Stimulated activated CD8-positive, alpha-beta memory T cell treated with anti-CD3 and anti-CD28 coated beads, Interleukin-2, amount 100 ng/mL, for 1 hour (primary cell): ENCODE results near the gene MAPK6.
"Not testable (repeated sequence)": the region's sequence is repeated elsewhere in the genome, so short reads cannot be mapped to it uniquely, and the experiment has no call there.

Experiments used
- DNase-seq, 2 donors: peaks; one replicate each; pipeline ENCODE4 v3.0.0-alpha.2; 2020; ENCODE audit warnings: low read depth in 2 of 2

Gene MAPK6

GRCh38 chr15:52080031-52080430 is 61.0 kb downstream of the MAPK6 start:
- DNase-seq, result no peak

DNA sequence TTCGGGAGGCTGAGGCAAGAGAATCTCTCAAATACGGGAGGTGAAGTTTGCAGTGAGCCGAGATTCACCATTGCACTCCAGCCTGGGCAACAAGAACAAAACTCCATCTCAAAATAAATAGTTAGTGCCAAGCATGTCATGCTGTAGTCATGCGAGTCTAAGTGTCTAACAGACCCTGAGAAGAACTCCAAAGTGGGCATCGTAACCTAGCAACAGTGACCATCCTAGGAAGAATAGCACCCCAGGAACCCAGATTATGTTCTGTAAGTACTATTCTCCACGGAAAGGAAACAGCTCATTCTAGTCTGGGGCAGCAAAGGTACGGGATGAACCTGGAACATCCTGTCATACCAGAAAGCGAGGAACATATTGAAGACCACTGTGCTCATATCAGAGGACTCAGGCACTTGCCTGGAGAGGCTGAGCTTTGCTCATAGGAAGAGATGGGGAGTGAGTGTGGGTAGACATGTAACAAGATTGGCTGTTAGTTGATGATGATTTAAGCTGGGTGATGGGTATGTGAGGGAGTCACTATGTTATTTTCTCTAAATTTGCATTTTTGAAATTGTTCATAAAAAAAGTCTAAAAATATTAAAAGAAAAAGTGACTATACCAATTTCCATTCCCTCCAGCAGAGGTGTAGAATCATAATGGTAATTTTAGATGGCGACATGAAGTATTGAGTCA is 61.8 kb downstream of the MAPK6 start:
- DNase-seq, result no peak

- DNase-seq, result no peak
Measured at GRCh38 chr15:52082197-52083036, 63.4 kb downstream of the MAPK6 start.

- DNase-seq, result not testable (repeated sequence)
Measured at GRCh38 chr15:52083037-52083359, 64.0 kb downstream of the MAPK6 start.

DNA sequence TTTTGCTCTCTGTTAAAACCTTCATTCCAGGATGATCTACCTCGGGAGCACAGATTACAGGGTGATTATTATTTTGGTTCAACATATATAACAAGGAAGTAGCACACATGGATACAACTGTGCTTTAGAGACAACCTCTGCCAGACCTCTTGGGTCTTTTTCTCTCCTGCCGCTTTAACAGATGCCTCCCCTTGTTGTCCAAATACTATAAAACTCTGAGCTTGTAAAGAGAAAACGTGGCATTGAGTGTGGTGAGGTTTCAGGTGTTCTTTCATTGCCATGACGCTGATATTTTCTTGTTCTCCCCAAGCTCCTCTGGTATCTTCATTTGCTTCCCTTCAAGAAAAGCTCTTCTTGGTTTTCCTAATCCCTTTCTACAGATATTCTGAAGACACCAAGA is 64.6 kb downstream of the MAPK6 start:
- DNase-seq, result no peak

DNA sequence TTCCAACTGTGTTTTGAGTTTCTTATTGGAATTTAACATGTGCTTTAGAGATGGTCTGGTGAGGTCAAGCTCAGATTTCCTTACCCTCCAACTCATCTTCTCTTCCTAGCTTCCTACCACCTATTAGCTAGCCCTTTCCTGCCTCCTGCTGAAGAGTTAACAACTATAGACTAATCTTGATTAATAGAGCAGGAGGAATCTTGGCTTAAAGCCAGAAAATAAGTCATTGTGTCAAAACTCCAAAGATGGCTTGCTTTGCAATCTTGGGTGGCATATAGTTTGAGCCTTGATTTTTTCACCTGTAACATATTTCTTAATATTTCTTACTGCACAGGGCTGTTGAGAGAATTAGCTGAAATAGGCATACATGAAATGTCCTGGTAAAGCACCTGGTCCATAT is 66.3 kb downstream of the MAPK6 start:
- DNase-seq, result no peak

DNA sequence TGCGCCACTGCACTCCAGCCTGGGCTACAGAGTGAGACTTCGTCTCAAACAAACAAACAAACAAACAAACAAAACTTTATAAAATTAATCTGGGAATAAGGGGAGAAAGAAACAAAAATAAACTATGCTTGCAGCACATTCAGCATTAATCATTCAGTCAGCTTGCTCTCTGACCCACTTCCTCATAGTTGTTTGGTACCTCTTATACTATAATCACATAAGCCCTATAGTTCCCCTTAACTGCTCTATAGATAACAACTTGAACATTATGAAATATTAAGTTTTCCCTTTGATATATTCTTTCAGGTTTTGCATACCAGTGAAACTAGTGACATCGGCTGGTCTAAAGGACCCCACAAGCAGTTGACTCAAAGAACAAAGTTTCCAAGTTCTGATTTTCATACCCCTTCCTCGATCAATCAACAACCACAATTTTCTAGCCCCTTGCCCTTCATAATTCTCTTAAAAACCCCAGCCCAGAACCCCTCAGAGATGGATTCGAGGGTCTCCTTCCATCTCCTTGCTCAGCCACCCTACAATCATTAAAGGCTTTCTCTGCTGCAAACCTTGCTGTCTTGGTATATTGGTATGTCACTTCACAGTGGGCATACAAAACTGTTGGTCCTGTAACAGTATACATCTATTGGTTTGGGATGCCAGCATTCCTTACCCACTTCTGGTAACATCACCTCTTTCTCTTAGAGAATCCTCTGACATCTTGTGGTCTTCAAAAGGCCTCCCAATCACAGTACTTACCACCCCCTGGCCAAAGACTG is 67.2 kb downstream of the MAPK6 start:
- no peak for DNase-seq

GRCh38 chr15:52090193-52090592 is 71.2 kb downstream of the MAPK6 start:
- no peak for DNase-seq

GRCh38 chr15:52093167-52093538 is 74.1 kb downstream of the MAPK6 start:
- DNase-seq, result no peak

- no peak for DNase-seq
Measured at GRCh38 chr15:52093539-52094510, 74.8 kb downstream of the MAPK6 start.

DNA sequence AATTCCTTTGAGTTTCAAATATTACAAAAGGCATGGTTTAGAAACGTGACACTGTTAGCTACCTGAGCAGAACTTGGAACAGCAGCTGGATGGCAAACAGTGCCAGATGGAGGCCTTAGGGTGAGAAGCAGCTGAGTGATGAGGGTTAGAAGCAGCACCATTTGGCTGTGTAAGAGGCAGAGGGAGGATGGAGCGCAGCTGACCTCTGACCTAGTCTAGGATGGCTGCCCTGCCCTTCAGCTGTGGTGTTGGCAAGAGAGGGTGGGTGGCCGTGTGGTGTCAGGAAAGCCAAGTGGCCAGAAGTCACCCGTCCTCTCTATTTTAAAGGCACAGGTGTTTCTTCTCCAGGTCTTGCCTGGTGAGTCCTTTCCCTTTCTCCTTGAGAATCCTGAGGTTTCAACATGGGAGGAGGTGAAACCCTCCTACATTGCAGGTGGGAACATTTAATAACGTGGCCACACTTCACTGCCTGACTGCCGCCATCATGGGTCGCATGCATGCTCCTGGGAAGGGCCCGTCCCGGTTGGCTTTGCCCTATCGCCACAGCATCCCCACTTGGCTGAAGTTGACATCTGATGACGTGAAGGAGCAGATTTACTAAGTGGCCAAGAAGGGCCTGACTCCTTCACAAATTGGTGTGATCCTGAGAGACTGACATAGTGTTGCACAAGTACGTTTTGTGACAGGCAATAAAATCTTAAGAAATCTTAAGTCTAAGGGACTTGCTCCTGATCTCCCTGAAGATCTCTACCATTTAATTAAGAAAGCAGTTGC is 76.0 kb downstream of the MAPK6 start:
- DNase-seq, result no peak

DNA sequence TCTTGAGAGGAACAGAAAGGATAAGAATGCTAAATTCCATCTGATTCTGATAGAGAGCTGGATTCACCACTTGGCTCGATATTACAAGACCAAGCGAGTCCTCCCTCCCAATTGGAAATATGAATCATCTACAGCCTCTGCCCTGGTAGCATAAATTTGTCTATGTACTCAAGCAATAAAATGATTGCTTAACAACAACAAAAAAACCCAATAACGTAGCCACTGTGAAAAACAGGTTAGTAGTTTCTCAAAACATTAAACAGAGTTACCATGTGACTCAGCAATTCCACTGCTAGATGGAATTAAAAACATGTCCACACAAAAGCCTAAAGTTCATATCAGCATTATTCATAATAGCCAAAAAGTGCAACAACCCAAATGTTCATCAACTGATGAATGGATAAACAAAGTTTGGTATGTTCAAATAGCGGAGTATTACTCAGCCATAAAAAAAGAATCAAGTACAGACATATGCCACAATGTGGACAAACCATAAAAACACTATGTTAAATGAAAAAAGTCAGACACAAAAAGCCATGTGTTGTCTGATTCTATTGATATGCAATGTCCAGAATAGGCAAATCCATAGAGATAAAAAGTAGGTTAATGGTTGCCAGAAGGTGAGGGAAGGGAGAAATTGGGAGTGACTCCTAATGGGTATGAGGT is 76.7 kb downstream of the MAPK6 start:
- no peak for DNase-seq

GRCh38 chr15:52096536-52096935 is 77.5 kb downstream of the MAPK6 start:
- not testable (repeated sequence) for DNase-seq

- DNase-seq, result no peak
Measured at GRCh38 chr15:52097180-52097579, 78.2 kb downstream of the MAPK6 start.

GRCh38 chr15:52098323-52098722 is 79.3 kb downstream of the MAPK6 start:
- no peak for DNase-seq

DNA sequence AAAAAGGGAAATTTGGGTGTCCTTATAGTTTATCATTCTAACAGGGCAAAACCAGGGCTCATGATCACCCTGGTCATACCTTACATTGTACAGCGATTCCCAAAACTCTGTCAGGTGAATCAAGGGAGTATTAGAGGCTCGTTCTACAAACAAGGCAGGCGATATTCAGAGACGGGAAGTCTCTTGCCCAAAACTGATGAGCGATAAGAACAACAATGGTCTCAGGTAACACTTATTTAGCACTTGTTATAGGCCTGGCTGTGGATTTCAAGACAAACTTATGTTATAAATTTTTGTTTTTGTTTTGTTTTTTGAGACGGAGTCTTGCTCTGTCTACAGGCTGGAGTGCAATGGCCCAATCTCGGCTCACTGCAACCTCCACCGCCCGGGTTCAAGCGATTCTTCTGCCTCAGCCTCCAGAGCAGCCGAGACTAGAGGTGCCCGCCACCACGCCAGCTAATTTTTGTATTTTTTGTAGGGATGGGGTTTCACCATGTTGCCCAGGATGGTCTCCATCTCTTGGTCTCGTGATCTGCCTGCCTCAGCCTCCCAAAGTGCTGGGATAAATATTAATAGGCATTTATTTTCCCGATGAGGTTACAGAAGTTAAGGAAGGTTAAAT is 80.7 kb downstream of the MAPK6 start:
- no peak for DNase-seq

DNA sequence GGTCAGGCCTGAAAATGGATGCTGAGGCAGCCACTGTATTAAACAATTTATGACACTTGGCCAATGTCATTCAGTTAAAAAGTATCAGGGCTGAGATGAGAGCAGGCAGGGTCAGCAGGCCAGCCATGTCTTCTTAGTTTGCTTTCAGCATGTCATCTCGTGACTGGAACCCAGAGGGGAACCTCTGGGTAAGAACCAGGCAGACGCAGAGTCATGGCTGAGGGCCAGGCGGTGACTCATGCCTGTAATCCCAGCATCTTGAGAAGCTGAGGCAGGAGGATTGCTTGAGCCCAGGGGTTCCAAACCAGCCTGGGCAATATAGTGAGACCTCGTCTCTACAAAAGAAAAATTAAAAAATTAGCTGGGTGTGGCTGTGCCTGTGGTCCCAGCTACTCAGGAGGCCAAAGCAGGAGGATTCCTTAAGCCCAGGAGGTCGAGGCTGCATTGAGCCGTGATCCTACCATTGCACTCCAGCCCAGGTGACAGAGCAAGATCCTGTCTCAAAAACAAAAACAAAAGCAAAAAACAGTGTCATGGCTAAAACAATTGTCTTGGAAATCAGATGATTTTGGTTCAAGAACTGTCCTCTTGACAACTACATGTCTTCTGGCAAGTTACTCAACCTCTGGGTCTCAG is 81.9 kb downstream of the MAPK6 start:
- no peak for DNase-seq

- no peak for DNase-seq
Measured at GRCh38 chr15:52101542-52102323, 82.7 kb downstream of the MAPK6 start.
